Hepatic stellate cell (primary cell): ENCODE measurements around the gene USP6.
"Not testable (repeated sequence)": the region's sequence is repeated elsewhere in the genome, so short reads cannot be mapped to it uniquely, and the experiment has no call there.

Experiments used
- DNase-seq: peaks from one replicate; pipeline ENCODE4 v3.0.0; 2011; ENCODE audit warnings: low spot score

Gene USP6

DNA sequence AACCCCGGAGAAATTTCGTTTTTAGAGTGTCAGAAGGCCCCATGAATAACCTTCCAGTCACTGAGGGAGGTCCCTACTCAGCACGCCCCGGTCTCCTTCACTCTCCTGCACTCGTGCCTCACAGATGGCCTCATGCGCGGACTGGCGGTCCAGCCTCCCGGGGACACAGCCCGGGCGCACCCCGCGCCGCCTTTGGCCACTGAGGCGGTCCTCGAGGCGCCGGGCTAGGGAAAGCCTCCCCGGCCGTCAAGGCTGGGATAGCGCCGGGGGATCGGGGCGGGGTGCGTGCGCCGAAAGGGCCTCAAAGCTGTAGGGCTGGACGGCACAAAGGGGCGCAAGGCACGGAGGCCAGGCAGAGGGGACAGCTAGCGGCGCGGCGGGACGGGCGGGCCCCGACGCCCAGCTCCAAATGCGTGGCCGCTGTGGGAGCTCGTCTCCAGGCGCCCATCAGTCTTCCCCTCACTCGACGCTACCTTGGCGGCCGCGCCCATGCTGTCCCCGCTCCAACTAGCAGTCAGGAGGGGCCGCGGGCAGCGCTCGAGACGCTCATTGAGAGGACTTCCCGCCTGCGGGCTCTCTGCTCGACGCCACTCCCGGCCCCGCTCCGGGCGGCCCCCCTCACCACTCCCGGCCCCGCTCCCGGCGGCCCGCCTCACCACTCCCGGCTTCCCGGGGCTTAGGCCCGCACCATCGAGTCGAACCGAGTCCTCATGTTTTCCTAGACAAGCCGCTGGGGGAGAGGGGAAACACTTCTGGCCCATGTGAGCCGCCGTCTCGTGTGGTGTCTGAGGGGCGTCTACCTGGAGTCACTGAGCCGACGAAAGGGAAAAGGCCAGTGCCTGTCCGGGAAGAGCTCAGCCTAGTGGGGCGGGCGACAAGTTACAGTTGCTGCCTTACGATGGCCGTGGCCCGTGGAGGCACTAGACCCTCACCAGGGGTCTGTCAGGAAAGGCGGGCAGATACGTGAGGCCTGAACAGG, at the start of gene USP6:
TSS of gene USP6 (plus strand) at position 360 of the 979 bp plus-strand sequence. CDS start 14,336 bp downstream, outside the sequence.
- DNase-seq, result no peak

GRCh38 chr17:5068236-5068635, 47.6 kb upstream of the USP6 start:
- DNase-seq, result no peak

GRCh38 chr17:5069724-5070123, 46.1 kb upstream of the USP6 start:
- no peak for DNase-seq

- DNase-seq, result not testable (repeated sequence)
These were observed 40.4 kb upstream of the USP6 start for GRCh38 chr17:5075472-5075871.

GRCh38 chr17:5077275-5077674, 38.6 kb upstream of the USP6 start:
- DNase-seq, result not testable (repeated sequence)

GRCh38 chr17:5077781-5078105, 38.1 kb upstream of the USP6 start:
- DNase-seq, result no peak

- peak; percentile 87 for DNase-seq
These were observed 37.5 kb upstream of the USP6 start, which contains the start of gene ZFP3 for GRCh38 chr17:5078106-5079028. TSS of gene ZFP3 (plus strand) at chr17:5078467. CDS start at chr17:5091505, 13,038 bp downstream.

DNA sequence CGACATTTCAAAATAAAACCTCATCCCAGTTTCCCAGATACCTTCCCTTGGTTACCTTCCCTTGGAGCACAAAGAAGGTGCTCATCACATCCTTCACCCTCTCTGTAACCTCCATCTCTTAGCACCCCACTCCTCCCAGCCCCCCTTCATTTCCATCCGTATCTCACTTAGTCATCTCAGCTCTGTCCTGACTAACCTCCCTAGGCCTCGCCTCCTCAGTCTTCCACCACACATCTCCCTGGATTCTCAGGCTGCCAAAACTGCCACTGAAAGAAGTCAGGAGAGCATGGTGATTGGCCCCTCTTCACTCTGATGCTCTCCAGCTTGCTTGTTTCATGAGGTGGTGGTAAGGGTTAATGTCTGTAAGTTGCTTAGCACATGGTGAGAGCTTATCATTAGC, 35.2 kb upstream of the USP6 start:
- DNase-seq, result no peak

- DNase-seq, result no peak
These were observed 23.4 kb upstream of the USP6 start for GRCh38 chr17:5092218-5093010.

- no peak for DNase-seq
These were observed 19.1 kb upstream of the USP6 start for GRCh38 chr17:5096731-5097100.

DNA sequence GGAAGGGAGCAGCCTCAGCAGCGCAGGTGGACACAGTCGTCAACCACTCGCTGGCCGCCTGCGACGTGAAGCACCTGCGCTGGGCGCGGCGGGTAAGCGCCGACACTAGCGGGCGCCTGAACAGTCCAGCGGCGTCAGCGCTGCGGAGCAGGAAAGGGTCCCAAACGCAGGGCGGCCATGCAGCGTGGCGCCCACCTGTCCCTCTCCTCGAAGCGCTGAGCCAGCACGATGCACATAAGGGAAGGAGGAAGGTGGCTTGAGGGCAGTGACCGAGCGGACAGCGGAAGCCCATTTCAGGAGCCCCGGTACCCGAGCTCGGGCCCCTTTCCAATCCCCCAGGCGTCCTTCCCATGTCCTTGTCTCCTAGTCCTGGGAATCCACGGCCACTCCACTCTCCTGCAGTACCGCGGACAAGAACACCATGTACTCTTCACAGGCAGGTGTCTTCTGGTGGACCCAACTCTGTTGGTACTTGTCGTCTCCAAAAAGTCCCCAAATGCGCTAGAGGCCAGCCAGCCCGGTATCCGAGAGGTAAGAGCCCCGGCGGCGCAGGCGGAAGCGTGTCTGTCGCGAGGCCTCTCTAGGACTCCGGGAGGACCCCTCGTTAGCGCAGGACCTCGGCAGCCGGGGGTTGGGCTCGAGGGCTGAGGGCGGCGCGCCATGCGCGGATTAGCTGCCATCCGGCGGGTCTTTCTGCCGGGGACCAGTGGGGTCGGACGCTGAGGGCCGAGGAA, 18.6 kb upstream of the USP6 start:
- no peak for DNase-seq

DNA sequence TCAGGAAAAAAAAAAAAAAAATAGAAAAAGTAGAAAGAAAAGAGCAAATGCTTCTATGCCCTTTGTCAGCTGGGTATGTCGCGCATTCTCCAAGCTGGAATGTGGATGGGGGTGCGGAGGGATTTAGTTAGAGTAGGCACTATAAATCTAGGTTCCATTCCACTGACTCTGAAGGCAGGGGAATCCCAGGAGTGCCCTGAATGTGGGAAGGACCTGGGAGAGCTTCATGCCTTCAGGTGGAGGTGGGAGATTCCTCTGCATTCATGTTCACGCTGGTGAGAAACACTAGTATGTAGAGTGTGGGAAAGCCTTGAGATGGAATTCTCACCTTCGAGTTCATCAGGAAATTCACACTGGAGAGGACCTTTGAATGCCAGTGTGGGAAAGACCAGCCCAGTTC, 16.6 kb upstream of the USP6 start:
- no peak for DNase-seq

- DNase-seq, result no peak
These were observed 15.0 kb upstream of the USP6 start for GRCh38 chr17:5100832-5101231.

DNA sequence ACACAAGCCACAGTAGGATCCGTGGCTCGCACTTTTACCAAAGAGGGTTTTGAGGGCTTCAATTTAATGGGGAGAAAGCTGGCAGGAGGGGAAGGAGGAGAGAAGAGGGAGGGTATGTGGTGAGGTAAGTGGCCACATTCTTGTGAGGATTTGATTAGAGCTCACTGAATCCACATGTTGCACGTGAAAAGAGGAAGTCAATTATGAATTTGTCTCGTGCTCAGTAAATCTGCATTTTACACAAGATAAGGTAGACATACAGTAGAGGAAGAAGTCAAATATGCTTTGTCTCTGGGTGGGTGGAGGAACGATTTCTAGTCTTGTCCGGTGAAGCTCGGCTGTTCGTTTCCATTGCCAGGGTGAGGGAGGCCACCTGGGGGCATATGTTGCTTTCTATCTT, 5.0 kb upstream of the USP6 start:
- no peak for DNase-seq

GRCh38 chr17:5111402-5112204, 4.2 kb upstream of the USP6 start, which contains the start of gene ZNF232:
TSS of gene ZNF232 (minus strand) at chr17:5111878. CDS start at chr17:5111822, 56 bp downstream.
- DNase-seq, result peak; percentile 98

DNA sequence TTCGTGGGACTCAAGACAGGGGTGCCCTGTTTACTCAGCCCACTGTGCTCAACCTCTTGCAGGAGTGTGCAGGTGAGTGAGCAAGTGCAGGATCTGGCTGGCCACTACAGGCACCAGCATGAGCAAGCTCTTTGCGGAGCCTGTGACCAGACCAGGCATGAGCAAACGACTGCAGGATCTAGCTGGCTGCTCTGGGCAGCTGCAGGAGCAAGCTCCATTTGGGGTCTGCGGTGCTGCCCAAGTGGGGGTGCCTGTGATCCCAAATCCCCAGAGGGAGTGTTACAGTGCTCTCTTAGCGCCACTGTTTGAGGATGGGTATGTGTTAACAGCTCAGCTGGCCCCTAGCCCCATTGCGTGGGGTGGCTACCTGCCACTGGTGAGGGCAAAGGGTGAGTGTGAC, 2.4 kb downstream of the USP6 start:
- DNase-seq, result no peak

DNA sequence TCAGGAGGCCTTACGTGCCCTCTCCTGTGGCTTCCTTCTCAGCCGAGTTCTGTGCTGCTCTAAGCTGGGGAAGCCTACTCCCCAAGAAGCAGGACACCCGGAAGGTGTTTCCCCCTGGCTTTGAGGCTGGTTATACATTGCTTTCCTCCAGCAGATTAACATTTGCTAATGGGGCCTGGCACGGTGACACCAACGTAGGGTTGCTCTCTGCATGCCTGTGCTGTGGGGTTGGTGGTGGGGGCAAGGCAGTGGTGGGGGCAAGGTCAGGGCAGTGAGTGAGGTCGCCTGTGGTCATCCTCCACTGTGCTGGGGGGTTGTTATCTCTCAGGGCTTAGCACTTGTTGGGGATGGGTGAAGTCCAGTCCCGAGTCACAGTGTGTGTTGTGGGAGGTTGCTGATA, 4.2 kb downstream of the USP6 start:
- no peak for DNase-seq

- DNase-seq, result not testable (repeated sequence)
These were observed 4.8 kb downstream of the USP6 start for GRCh38 chr17:5120436-5121185.

GRCh38 chr17:5121186-5121841, 5.5 kb downstream of the USP6 start:
- DNase-seq, result no peak
